ENCODE measurements around the gene ECE1. TPM values are rescaled to one million over a fixed set of nuclear protein-coding genes. Genes with fewer than 3 reads are reported as not detected.
"Not testable (repeated sequence)": the region's sequence is repeated elsewhere in the genome, so short reads cannot be mapped to it uniquely, and the experiment has no call there.

ECE1 gene
- total RNA-seq, 1 donor from 2014 or later = 15.2 TPM

- no peaks in the 10 kb centered on the region for H3F3A ChIP-seq (ENCODE audit: low read depth)
- H3K4me1 ChIP-seq = no peaks in the 10 kb centered on the region
- peaks cover 41% of the 10 kb centered on the region for H3K4me1 Mint-ChIP-seq
- no peaks in the 10 kb centered on the region for H3K9me3 ChIP-seq (ENCODE audit: low read depth)
- no peak for DNase-seq (ENCODE audit: low spot score)
- no peaks in the 10 kb centered on the region for H3K9me3 Mint-ChIP-seq
- TF ChIP-seq EZH2phosphoT487 (IDR thresholded peaks at IDR 0.05) (no peak), CTCF (IDR thresholded peaks at IDR 0.05) (no peak), EZH2 (IDR thresholded peaks at IDR 0.05) (no peak)
- no peaks in the 10 kb centered on the region for H3K79me2 ChIP-seq (ENCODE audit: low read depth)
- no peak overlapping the region for H2AFZ ChIP-seq (replicated peaks)
- H3K27ac ChIP-seq = no peak overlapping the region
- H3K27me3 ChIP-seq = peaks cover 68% of the 10 kb centered on the region
- H3K4me3 ChIP-seq = no peak overlapping the region
- no peak overlapping the region for H3K9ac ChIP-seq
- no peak overlapping the region for H3K4me2 ChIP-seq
- H3K4me3 Mint-ChIP-seq = peak overlapping the region; percentile 66
- H3K27ac Mint-ChIP-seq = peak overlapping the region; percentile 82
- no peaks in the 10 kb centered on the region for H3K36me3 ChIP-seq
- H3K27me3 Mint-ChIP-seq (ENCODE audit: insufficient read depth, low read depth) = peaks cover 11% of the 10 kb centered on the region
- no peaks in the 10 kb centered on the region for H4K20me1 ChIP-seq (ENCODE audit: low read depth)
- H3K36me3 Mint-ChIP-seq = no peaks in the 10 kb centered on the region
Measured at GRCh38 chr1:21192871-21193270, 97.4 kb downstream of the ECE1 start.

GRCh38 chr1:21192284-21192683, 98.0 kb downstream of the ECE1 start:
- peaks cover 74% of the 10 kb centered on the region for H3K27me3 ChIP-seq
- peaks cover 12% of the 10 kb centered on the region for H3K27me3 Mint-ChIP-seq (ENCODE audit: insufficient read depth, low read depth)

GRCh38 chr1:21190771-21191170, 99.5 kb downstream of the ECE1 start:
- not testable (repeated sequence) for H3K4me3 ChIP-seq; H3K4me2 ChIP-seq; H3K4me1 ChIP-seq; H3K36me3 Mint-ChIP-seq; H2AFZ ChIP-seq (replicated peaks); H3K9ac ChIP-seq; H3K79me2 ChIP-seq (ENCODE audit: low read depth); H3K9me3 Mint-ChIP-seq; DNase-seq (ENCODE audit: low spot score); H3K27ac ChIP-seq; H3K9me3 ChIP-seq (ENCODE audit: low read depth); H3F3A ChIP-seq (ENCODE audit: low read depth); H4K20me1 ChIP-seq (ENCODE audit: low read depth); H3K36me3 ChIP-seq
- Mint-ChIP-seq H3K27me3 (ENCODE audit: insufficient read depth, low read depth) (peaks cover 12% of the 10 kb centered on the region), H3K4me1 (peaks cover 38% of the 10 kb centered on the region), H3K27ac (peak overlapping the region; percentile 40), H3K4me3 (peak overlapping the region; percentile 19)
- H3K27me3 ChIP-seq = peaks cover 84% of the 10 kb centered on the region

More at GRCh38 chr1:21192284-21192683, 98.0 kb downstream of the ECE1 start:
- H3K27ac ChIP-seq = no peak overlapping the region
- Mint-ChIP-seq H3K27ac (no peak overlapping the region), H3K9me3 (no peaks in the 10 kb centered on the region), H3K36me3 (no peaks in the 10 kb centered on the region), H3K4me1 (peaks cover 41% of the 10 kb centered on the region), H3K4me3 (peak overlapping the region; percentile 66)
- no peaks in the 10 kb centered on the region for H3K36me3 ChIP-seq
- no peaks in the 10 kb centered on the region for H3K4me1 ChIP-seq
- no peak overlapping the region for H2AFZ ChIP-seq (replicated peaks)
- no peaks in the 10 kb centered on the region for H3K9me3 ChIP-seq (ENCODE audit: low read depth)
- no peak for DNase-seq (ENCODE audit: low spot score)
- TF ChIP-seq CTCF (IDR thresholded peaks at IDR 0.05) = no peak
- no peaks in the 10 kb centered on the region for H4K20me1 ChIP-seq (ENCODE audit: low read depth)
- H3K79me2 ChIP-seq (ENCODE audit: low read depth) = no peaks in the 10 kb centered on the region
- no peak overlapping the region for H3K4me2 ChIP-seq
- H3K4me3 ChIP-seq = no peak overlapping the region
- no peaks in the 10 kb centered on the region for H3F3A ChIP-seq (ENCODE audit: low read depth)
- no peak overlapping the region for H3K9ac ChIP-seq

GRCh38 chr1:21189906-21190500, 100.3 kb downstream of the ECE1 start:
- Mint-ChIP-seq H3K27ac (no peak overlapping the region), H3K27me3 (ENCODE audit: insufficient read depth, low read depth) (peaks cover 12% of the 10 kb centered on the region), H3K36me3 (no peaks in the 10 kb centered on the region), H3K4me3 (no peak overlapping the region), H3K9me3 (peaks cover 3% of the 10 kb centered on the region), H3K4me1 (peaks cover 34% of the 10 kb centered on the region)
- no peaks in the 10 kb centered on the region for H3K9me3 ChIP-seq (ENCODE audit: low read depth)
- H3K4me1 ChIP-seq = no peaks in the 10 kb centered on the region
- no peaks in the 10 kb centered on the region for H4K20me1 ChIP-seq (ENCODE audit: low read depth)
- no peaks in the 10 kb centered on the region for H3K79me2 ChIP-seq (ENCODE audit: low read depth)
- no peak overlapping the region for H3K4me2 ChIP-seq
- no peak overlapping the region for H3K27ac ChIP-seq
- no peak overlapping the region for H2AFZ ChIP-seq (replicated peaks)
- no peaks in the 10 kb centered on the region for H3K36me3 ChIP-seq
- no peak overlapping the region for H3K4me3 ChIP-seq
- peaks cover 84% of the 10 kb centered on the region for H3K27me3 ChIP-seq
- TF ChIP-seq CTCF (IDR thresholded peaks at IDR 0.05) (no peak), EZH2phosphoT487 (IDR thresholded peaks at IDR 0.05) (no peak), EZH2 (IDR thresholded peaks at IDR 0.05) (no peak)
- no peak overlapping the region for H3K9ac ChIP-seq
- no peaks in the 10 kb centered on the region for H3F3A ChIP-seq (ENCODE audit: low read depth)
- DNase-seq (ENCODE audit: low spot score) = no peak
